Measurements from ENCODE around the gene PTCD1.

- TF ChIP-seq, protein P1, sequence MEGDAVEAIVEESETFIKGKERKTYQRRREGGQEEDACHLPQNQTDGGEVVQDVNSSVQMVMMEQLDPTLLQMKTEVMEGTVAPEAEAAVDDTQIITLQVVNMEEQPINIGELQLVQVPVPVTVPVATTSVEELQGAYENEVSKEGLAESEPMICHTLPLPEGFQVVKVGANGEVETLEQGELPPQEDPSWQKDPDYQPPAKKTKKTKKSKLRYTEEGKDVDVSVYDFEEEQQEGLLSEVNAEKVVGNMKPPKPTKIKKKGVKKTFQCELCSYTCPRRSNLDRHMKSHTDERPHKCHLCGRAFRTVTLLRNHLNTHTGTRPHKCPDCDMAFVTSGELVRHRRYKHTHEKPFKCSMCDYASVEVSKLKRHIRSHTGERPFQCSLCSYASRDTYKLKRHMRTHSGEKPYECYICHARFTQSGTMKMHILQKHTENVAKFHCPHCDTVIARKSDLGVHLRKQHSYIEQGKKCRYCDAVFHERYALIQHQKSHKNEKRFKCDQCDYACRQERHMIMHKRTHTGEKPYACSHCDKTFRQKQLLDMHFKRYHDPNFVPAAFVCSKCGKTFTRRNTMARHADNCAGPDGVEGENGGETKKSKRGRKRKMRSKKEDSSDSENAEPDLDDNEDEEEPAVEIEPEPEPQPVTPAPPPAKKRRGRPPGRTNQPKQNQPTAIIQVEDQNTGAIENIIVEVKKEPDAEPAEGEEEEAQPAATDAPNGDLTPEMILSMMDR (conservative IDR thresholded peaks at IDR 0.05 in 1 of 2, IDR thresholded peaks at IDR 0.05 in 1 of 2; ENCODE audit: extremely low read depth in 1 of 2, insufficient read depth in 1 of 2, low read depth in 1 of 2, low read length in 2 of 2): no peak
- TF ChIP-seq EZH2 (IDR thresholded peaks at IDR 0.05; ENCODE audit: borderline replicate concordance, low read length): no peak
Measured at GRCh38 chr7:99465421-99465768, 26.8 kb upstream of the PTCD1 start.
